ENCODE results near the gene SNAP91. TPM values are rescaled to one million over a fixed set of nuclear protein-coding genes. Genes with fewer than 3 reads are reported as not detected.
"Not testable (repeated sequence)": the region's sequence is repeated elsewhere in the genome, so short reads cannot be mapped to it uniquely, and the experiment has no call there.

Gene SNAP91
- total RNA-seq, 1 experiment from 2014 or later = not detected

DNA sequence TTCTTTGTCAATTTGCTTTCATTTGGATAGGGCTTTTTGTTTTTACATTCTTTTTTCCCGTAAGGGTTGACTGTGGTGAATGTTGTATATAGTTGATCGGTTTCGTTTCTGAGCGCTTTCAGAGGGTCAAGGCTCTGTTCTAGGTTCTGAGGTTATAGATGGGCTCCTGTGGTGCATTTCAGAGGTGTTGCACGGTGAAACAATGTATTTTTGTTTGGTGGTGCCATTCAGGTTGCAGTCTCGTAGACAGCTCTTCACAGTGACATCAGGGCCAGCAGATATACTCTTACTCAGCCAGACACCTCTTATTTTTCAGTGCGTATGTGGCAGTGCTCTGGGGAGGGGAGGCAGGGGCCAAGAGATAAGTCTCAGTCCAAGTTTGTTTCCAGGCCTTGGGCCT lies 72.1 kb downstream of the SNAP91 start:
- Histone ChIP-seq H3K79me2 (ENCODE audit: low read length) (no peaks in the 10 kb centered on the region), H4K20me1 (ENCODE audit: low read length) (no peaks in the 10 kb centered on the region), H3K9ac (ENCODE audit: low read length) (no peak overlapping the region), H2AFZ (ENCODE audit: low read length) (no peak overlapping the region), H3K27ac (ENCODE audit: low read length) (no peak overlapping the region), H3K27me3 (ENCODE audit: low read length) (peaks cover 27% of the 10 kb centered on the region), H3K4me1 (ENCODE audit: insufficient read depth, low read length) (no peaks in the 10 kb centered on the region), H3K9me3 (ENCODE audit: low read length) (no peaks in the 10 kb centered on the region), H3K4me3 (ENCODE audit: low read length) (no peak overlapping the region), H3F3A (ENCODE audit: low read length, unreplicated experiment) (no peaks in the 10 kb centered on the region), H3K36me3 (ENCODE audit: low read depth, low read length) (no peaks in the 10 kb centered on the region), H3K9me2 (replicated peaks; ENCODE audit: low read length) (no peaks in the 10 kb centered on the region), H3K4me2 (ENCODE audit: low read length) (no peak overlapping the region)
- ChIA-PET CTCF (no interaction called here), POLR2A (ENCODE audit: unreplicated experiment) (no interaction called here)
- TF ChIP-seq EZH2 (IDR thresholded peaks at IDR 0.05; ENCODE audit: low read length, unreplicated experiment) (no peak), EZH2phosphoT487 (IDR thresholded peaks at IDR 0.05; ENCODE audit: borderline replicate concordance, low read length) (no peak)
- TF ChIP-seq, protein P1, sequence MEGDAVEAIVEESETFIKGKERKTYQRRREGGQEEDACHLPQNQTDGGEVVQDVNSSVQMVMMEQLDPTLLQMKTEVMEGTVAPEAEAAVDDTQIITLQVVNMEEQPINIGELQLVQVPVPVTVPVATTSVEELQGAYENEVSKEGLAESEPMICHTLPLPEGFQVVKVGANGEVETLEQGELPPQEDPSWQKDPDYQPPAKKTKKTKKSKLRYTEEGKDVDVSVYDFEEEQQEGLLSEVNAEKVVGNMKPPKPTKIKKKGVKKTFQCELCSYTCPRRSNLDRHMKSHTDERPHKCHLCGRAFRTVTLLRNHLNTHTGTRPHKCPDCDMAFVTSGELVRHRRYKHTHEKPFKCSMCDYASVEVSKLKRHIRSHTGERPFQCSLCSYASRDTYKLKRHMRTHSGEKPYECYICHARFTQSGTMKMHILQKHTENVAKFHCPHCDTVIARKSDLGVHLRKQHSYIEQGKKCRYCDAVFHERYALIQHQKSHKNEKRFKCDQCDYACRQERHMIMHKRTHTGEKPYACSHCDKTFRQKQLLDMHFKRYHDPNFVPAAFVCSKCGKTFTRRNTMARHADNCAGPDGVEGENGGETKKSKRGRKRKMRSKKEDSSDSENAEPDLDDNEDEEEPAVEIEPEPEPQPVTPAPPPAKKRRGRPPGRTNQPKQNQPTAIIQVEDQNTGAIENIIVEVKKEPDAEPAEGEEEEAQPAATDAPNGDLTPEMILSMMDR (conservative IDR thresholded peaks at IDR 0.05; ENCODE audit: low read depth, low read length) = no peak
- no peak for ATAC-seq
- no peak for DNase-seq
- no TSS peak for BruUV-seq (replicated peaks)
- intact Hi-C loops (cut with micrococcal nuclease) = no loop called here

DNA sequence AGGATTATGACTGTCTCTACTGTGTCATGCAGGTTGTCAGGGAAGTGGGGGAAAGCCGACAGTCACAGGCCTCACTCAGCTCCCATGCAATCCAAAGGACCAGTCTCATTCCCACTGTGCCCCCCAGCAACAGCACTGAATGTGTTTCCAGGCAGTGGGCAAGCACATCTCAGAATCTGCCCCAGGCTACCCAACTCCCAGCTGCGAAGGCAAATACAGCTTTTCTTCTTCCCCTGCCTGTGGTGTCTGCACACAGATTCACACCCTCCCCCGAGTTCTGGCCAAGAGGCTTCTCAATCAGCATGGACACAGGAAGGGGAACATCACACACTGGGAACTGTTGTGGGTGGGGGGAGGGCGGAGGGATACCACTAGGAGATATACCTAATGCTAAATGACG lies 75.3 kb downstream of the SNAP91 start:
- no peaks in the 10 kb centered on the region for H3K9me3 ChIP-seq (ENCODE audit: low read length)
- H3K79me2 ChIP-seq (ENCODE audit: low read length) = no peaks in the 10 kb centered on the region
- no peaks in the 10 kb centered on the region for H3K9me2 ChIP-seq (replicated peaks; ENCODE audit: low read length)
- ChIA-PET CTCF (no interaction called here), POLR2A (ENCODE audit: unreplicated experiment) (no interaction called here)
- H3K27me3 ChIP-seq (ENCODE audit: low read length) = peaks cover 18% of the 10 kb centered on the region
- H3F3A ChIP-seq (ENCODE audit: low read length, unreplicated experiment) = no peaks in the 10 kb centered on the region
- no peaks in the 10 kb centered on the region for H3K36me3 ChIP-seq (ENCODE audit: low read depth, low read length)
- ATAC-seq (no peak), DNase-seq (no peak)
- H3K4me3 ChIP-seq (ENCODE audit: low read length) = no peak overlapping the region
- intact Hi-C loops (cut with micrococcal nuclease) = no loop called here
- no TSS peak for BruUV-seq (replicated peaks)
- no peak overlapping the region for H3K9ac ChIP-seq (ENCODE audit: low read length)
- H3K4me2 ChIP-seq (ENCODE audit: low read length) = no peak overlapping the region
- H3K27ac ChIP-seq (ENCODE audit: low read length) = no peak overlapping the region
- no peaks in the 10 kb centered on the region for H3K4me1 ChIP-seq (ENCODE audit: insufficient read depth, low read length)
- H2AFZ ChIP-seq (ENCODE audit: low read length) = no peak overlapping the region
- TF ChIP-seq EZH2phosphoT487 (IDR thresholded peaks at IDR 0.05; ENCODE audit: borderline replicate concordance, low read length) = no peak
- TF ChIP-seq, protein P1 (conservative IDR thresholded peaks at IDR 0.05; ENCODE audit: low read depth, low read length) = no peak
- H4K20me1 ChIP-seq (ENCODE audit: low read length) = no peaks in the 10 kb centered on the region

DNA sequence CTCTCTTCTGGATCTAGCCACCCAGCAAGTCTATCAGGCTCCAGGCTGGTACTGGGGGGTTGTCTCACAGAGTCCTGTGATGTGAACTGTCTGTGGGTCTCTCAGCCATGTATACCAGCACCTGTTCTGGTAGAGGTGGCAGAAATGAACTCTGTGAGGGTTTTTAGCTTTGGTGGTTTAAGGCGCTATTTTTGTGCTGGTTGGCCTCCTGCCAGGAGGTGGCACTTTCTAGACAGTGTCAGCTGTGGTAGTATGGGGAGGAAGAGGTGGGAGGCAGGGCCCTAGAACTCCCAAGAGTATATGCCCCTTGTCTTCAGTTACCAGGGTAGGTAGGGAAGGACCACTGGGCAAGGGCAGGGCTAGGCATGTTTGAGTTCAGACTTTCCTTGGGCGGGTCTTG lies 75.8 kb downstream of the SNAP91 start:
- DNase-seq (no peak), ATAC-seq (no peak)
- Histone ChIP-seq H3K9me3 (ENCODE audit: low read length) (no peaks in the 10 kb centered on the region), H3K4me3 (ENCODE audit: low read length) (no peak overlapping the region), H3K79me2 (ENCODE audit: low read length) (no peaks in the 10 kb centered on the region), H3K4me2 (ENCODE audit: low read length) (no peak overlapping the region), H3K27me3 (ENCODE audit: low read length) (peaks cover 13% of the 10 kb centered on the region; the same call in 1 of the 2 replicates), H3K36me3 (ENCODE audit: low read depth, low read length) (no peaks in the 10 kb centered on the region), H2AFZ (ENCODE audit: low read length) (no peak overlapping the region), H3K27ac (ENCODE audit: low read length) (no peak overlapping the region), H3K4me1 (ENCODE audit: insufficient read depth, low read length) (no peaks in the 10 kb centered on the region), H3K9me2 (replicated peaks; ENCODE audit: low read length) (no peaks in the 10 kb centered on the region), H3K9ac (ENCODE audit: low read length) (no peak overlapping the region), H4K20me1 (ENCODE audit: low read length) (no peaks in the 10 kb centered on the region), H3F3A (ENCODE audit: low read length, unreplicated experiment) (no peaks in the 10 kb centered on the region)
- no TSS peak for BruUV-seq (replicated peaks)
- ChIA-PET CTCF (no interaction called here), POLR2A (ENCODE audit: unreplicated experiment) (interaction anchor here (0.6 kb wide), 1 partner anchor 31 kb away, joined by 3 read pairs; no protein-coding TSS in a partner anchor)
- TF ChIP-seq EZH2phosphoT487 (IDR thresholded peaks at IDR 0.05; ENCODE audit: borderline replicate concordance, low read length) (no peak), EZH2 (IDR thresholded peaks at IDR 0.05; ENCODE audit: low read length, unreplicated experiment) (no peak)
- TF ChIP-seq, protein P1 (conservative IDR thresholded peaks at IDR 0.05; ENCODE audit: low read depth, low read length) = no peak
- intact Hi-C loops (cut with micrococcal nuclease) = no loop called here

DNA sequence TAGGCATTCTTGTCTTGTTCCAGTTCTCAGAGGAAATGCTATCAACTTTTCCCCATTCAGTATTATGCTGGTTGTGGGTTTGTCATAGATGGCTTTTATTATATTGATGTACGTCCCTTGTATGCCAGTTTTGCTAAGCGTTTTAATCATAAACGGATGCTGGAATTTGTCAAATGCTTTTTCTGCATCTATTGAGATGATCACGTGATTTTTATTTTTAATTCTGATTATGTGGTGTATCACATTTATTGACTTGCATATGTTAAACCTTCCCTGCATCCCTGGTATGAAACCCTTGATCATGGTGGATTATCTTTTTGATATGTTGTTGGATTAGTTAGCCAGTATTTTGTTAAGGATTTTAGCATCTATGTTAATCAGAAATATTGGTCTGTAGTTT lies 79.0 kb downstream of the SNAP91 start:
- BruUV-seq (replicated peaks); H3K27me3 ChIP-seq (ENCODE audit: low read length); H3K27ac ChIP-seq (ENCODE audit: low read length); ATAC-seq; H4K20me1 ChIP-seq (ENCODE audit: low read length); POLR2A ChIA-PET (ENCODE audit: unreplicated experiment); intact Hi-C loops (cut with micrococcal nuclease); H3K79me2 ChIP-seq (ENCODE audit: low read length); H3K4me3 ChIP-seq (ENCODE audit: low read length); CTCF ChIA-PET; H3F3A ChIP-seq (ENCODE audit: low read length, unreplicated experiment); H3K9me3 ChIP-seq (ENCODE audit: low read length); H3K36me3 ChIP-seq (ENCODE audit: low read depth, low read length); H3K9me2 ChIP-seq (replicated peaks; ENCODE audit: low read length); H2AFZ ChIP-seq (ENCODE audit: low read length); DNase-seq; H3K9ac ChIP-seq (ENCODE audit: low read length); H3K4me2 ChIP-seq (ENCODE audit: low read length); H3K4me1 ChIP-seq (ENCODE audit: insufficient read depth, low read length): not testable (repeated sequence)
